Tibial artery (tissue), 4 donors: ENCODE results near the gene PKLR.
"Not testable (repeated sequence)": the region's sequence is repeated elsewhere in the genome, so short reads cannot be mapped to it uniquely, and the experiment has no call there.

ENCODE experiments used
- DNase-seq, 2 donors: peaks; one replicate each; pipeline ENCODE4 v3.0.0-alpha.2; 2019
- H3K27ac ChIP-seq, 2 donors: fragments of 200-600 bp; sonication (generic) in 1 of 2; 1 replicate in 1 of 2; 2 replicates in 1 of 2; pipeline ENCODE4 v1.5.1; 2018 to 2019; ENCODE audit warnings: mild to moderate bottlenecking in 1 of 2
- H3K27me3 ChIP-seq, 2 donors: fragments of 200-600 bp; sonication (generic) in 1 of 2; one replicate each; pipeline versions ENCODE4 v1.5.1 to v1.6.0; 2016 to 2019
- H3K36me3 ChIP-seq, 3 donors: fragments of 200-600 bp; sonication (generic) in 2 of 3; one replicate each; pipeline ENCODE4 v1.5.1; 2016 to 2019; ENCODE audit warnings: mild to moderate bottlenecking in 2 of 3
- H3K4me1 ChIP-seq, 4 donors: fragments of 200-600 bp; sonication (generic) in 2 of 4; 1 replicate in 3 of 4; 2 replicates in 1 of 4; pipeline ENCODE4 v1.5.1; 2016 to 2019
- H3K4me3 ChIP-seq, 2 donors: fragments of 200-600 bp; sonication (generic) in 1 of 2; 1 replicate in 1 of 2; 2 replicates in 1 of 2; pipeline ENCODE4 v1.5.1; 2018 to 2019; ENCODE audit warnings: mild to moderate bottlenecking in 2 of 2
- H3K9me3 ChIP-seq, 3 donors: fragments of 200-600 bp; sonication (generic) in 1 of 3; one replicate each; pipeline ENCODE4 v1.5.1; 2016 to 2019
- CTCF ChIP-seq, 2 experiments: fragments of 200-600 bp in 1 of 2; fragments of 450-650 bp in 1 of 2; IDR thresholded peaks; one replicate each; pipeline ENCODE4 v1.5.1; 2017 to 2019; ENCODE audit warnings: antibody characterized with exemption in 2 of 2, mild to moderate bottlenecking in 1 of 2, moderate library complexity in 1 of 2
- intact Hi-C: fragments of 100-400 bp; cut with DNase I; formaldehyde crosslinking; loops from one replicate; pipeline ENCODE4 v1.15.0; 2023; ENCODE audit warnings: low total_unique reads

The PKLR gene

GRCh38 chr1:155296661-155297060 is 4.6 kb downstream of the PKLR start:
- intact Hi-C loops = no loop called here
- H3K27me3 ChIP-seq = peaks cover 0 to 34% of the 10 kb centered on the region in 2 donors

GRCh38 chr1:155295942-155296267 is 5.3 kb downstream of the PKLR start:
- DNase-seq = no peak
- intact Hi-C loops = no loop called here
- Histone ChIP-seq H3K4me1 (peaks cover 0 to 12% (median 6%) of the 10 kb centered on the region in 4 donors), H3K36me3 (no peaks in the 10 kb centered on the region), H3K9me3 (no peaks in the 10 kb centered on the region), H3K4me3 (no peak overlapping the region), H3K27me3 (peaks cover 0 to 37% of the 10 kb centered on the region in 2 donors), H3K27ac (no peak overlapping the region)
- no peak for TF ChIP-seq CTCF (IDR thresholded peaks at IDR 0.05)

More at GRCh38 chr1:155296661-155297060, 4.6 kb downstream of the PKLR start:
- no peak for DNase-seq
- no peak overlapping the region for H3K4me3 ChIP-seq
- peaks cover 0 to 12% (median 6%) of the 10 kb centered on the region in 4 donors for H3K4me1 ChIP-seq
- no peak for TF ChIP-seq CTCF (IDR thresholded peaks at IDR 0.05)
- H3K27ac ChIP-seq = no peak overlapping the region
- H3K36me3 ChIP-seq = no peaks in the 10 kb centered on the region
- H3K9me3 ChIP-seq = no peaks in the 10 kb centered on the region

GRCh38 chr1:155295183-155295941 is 5.9 kb downstream of the PKLR start:
- intact Hi-C loops = no loop called here

GRCh38 chr1:155294520-155295182 is 6.6 kb downstream of the PKLR start:
- intact Hi-C loops = no loop called here
- TF ChIP-seq CTCF (IDR thresholded peaks at IDR 0.05) = no peak
- H3K36me3 ChIP-seq = no peaks in the 10 kb centered on the region
- no peaks in the 10 kb centered on the region for H3K9me3 ChIP-seq
- H3K4me3 ChIP-seq = peak overlapping the region in 1 of 2 donors; percentile 12
- H3K27ac ChIP-seq = no peak overlapping the region
- DNase-seq = no peak
- peaks cover 0 to 37% of the 10 kb centered on the region in 2 donors for H3K27me3 ChIP-seq
- H3K4me1 ChIP-seq = peaks cover 0 to 12% (median 6%) of the 10 kb centered on the region in 4 donors

More at GRCh38 chr1:155295183-155295941, 5.9 kb downstream of the PKLR start:
- Histone ChIP-seq H3K9me3 (no peaks in the 10 kb centered on the region), H3K4me1 (peaks cover 0 to 12% (median 6%) of the 10 kb centered on the region in 4 donors), H3K27ac (no peak overlapping the region), H3K4me3 (peak overlapping the region in 1 of 2 donors; percentile 12), H3K36me3 (no peaks in the 10 kb centered on the region), H3K27me3 (peaks cover 0 to 37% of the 10 kb centered on the region in 2 donors)
- no peak for TF ChIP-seq CTCF (IDR thresholded peaks at IDR 0.05)
- no peak for DNase-seq

GRCh38 chr1:155293086-155293749 is 8.0 kb downstream of the PKLR start:
- intact Hi-C loops = no loop called here
- DNase-seq = no peak

GRCh38 chr1:155291006-155291405 is 10.2 kb downstream of the PKLR start:
- H3K4me3 ChIP-seq, H3K9me3 ChIP-seq, intact Hi-C loops, H3K27ac ChIP-seq, DNase-seq, H3K36me3 ChIP-seq: not testable (repeated sequence)
- Histone ChIP-seq H3K27me3 (peaks cover 0 to 24% of the 10 kb centered on the region in 2 donors), H3K4me1 (peaks cover 0 to 12% (median 6%) of the 10 kb centered on the region in 4 donors)

More at GRCh38 chr1:155293086-155293749, 8.0 kb downstream of the PKLR start:
- Histone ChIP-seq H3K9me3 (no peaks in the 10 kb centered on the region), H3K27ac (no peak overlapping the region), H3K4me3 (no peak overlapping the region), H3K4me1 (peaks cover 0 to 12% (median 6%) of the 10 kb centered on the region in 4 donors), H3K27me3 (peaks cover 0 to 37% of the 10 kb centered on the region in 2 donors), H3K36me3 (no peaks in the 10 kb centered on the region)
- TF ChIP-seq CTCF (IDR thresholded peaks at IDR 0.05) = no peak
